Activated naive CD4-positive, alpha-beta T cell treated with anti-CD3 and anti-CD28 coated beads, Interleukin-2, amount 50 U/mL, for 24 hours (primary cell): ENCODE measurements around the gene GAGE10.

Experiments
- H3K27ac Mint-ChIP-seq: one replicate; pipeline ENCODE4 v1.8.0; 2021; ENCODE audit warnings: mild to moderate bottlenecking, mixed read lengths
- H3K27me3 Mint-ChIP-seq: one replicate; pipeline ENCODE4 v1.8.0; 2021; ENCODE audit warnings: mixed read lengths
- H3K36me3 Mint-ChIP-seq: one replicate; pipeline ENCODE4 v1.8.0; 2021; ENCODE audit warnings: mixed read lengths
- H3K4me1 Mint-ChIP-seq: one replicate; pipeline ENCODE4 v1.8.0; 2021; ENCODE audit warnings: mixed read lengths
- H3K4me3 Mint-ChIP-seq: one replicate; pipeline ENCODE4 v1.8.0; 2021; ENCODE audit warnings: mild to moderate bottlenecking, mixed read lengths
- H3K9me3 Mint-ChIP-seq: one replicate; pipeline ENCODE4 v1.8.0; 2021; ENCODE audit warnings: mixed read lengths

The GAGE10 gene

DNA sequence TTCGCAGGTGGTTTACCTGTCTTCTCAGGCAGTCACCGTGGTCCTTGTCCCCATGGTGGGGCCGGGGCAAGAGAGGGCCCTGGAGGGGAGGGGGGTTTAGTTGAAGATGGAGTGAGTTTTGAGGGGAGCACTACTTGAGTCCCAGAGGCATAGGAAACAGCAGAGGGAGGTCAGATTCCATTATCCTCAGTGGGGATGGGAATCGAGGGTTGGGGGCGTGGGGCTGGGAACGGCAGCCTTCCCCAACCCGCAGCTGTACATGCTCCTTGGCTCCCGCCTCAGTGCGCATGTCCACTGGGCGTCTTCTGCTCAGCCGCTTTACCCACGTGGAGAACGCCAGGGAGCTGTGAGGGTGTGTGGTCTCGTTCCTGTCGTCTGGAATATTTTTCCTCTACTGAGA, at the start of gene GAGE10:
GAGE10 (plus strand) TSS at position 301 of the 400 bp plus-strand sequence. CDS start 1,214 bp downstream, outside the sequence.
- Mint-ChIP-seq H3K4me3 (no peak within 1 kb of the TSS), H3K4me1 (peaks cover 1% of the 10 kb centered on the region), H3K27ac (no peak within 1 kb of the TSS), H3K36me3 (no peaks in the 10 kb centered on the region), H3K9me3 (no peaks in the 10 kb centered on the region), H3K27me3 (no peaks in the 10 kb centered on the region)

DNA sequence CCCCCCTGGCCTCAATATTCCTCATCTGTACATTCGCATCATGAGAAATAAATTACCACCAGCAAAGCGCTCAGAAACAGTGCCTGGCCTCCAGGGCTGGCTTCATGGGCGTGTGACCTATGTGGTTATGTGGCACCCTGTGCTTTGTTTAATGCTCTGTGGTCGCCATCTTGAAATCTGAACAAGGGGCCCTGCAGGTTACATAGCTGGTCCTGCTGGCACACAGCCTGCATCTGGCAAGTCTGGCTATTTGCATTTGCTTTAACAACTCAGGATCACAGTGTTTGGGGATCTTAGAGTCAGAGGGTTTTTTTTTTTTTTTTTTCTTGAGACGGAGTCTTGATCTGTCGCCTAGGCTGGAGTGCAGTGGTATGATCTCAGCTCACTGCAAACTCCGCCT, 48.8 kb upstream of the GAGE10 start:
- H3K27me3 Mint-ChIP-seq: no peaks in the 10 kb centered on the region
- peaks cover 5% of the 10 kb centered on the region for H3K36me3 Mint-ChIP-seq
- H3K4me1 Mint-ChIP-seq: peaks cover 18% of the 10 kb centered on the region
- no peak overlapping the region for H3K4me3 Mint-ChIP-seq
- no peak overlapping the region for H3K27ac Mint-ChIP-seq
- H3K9me3 Mint-ChIP-seq: no peaks in the 10 kb centered on the region

- Mint-ChIP-seq H3K36me3 (peaks cover 3% of the 10 kb centered on the region), H3K9me3 (no peaks in the 10 kb centered on the region), H3K4me3 (no peak overlapping the region), H3K27ac (peak overlapping the region; percentile 68), H3K4me1 (peaks cover 22% of the 10 kb centered on the region), H3K27me3 (no peaks in the 10 kb centered on the region)
Observed at GRCh38 chrX:49256268-49256995, 47.0 kb upstream of the GAGE10 start.

DNA sequence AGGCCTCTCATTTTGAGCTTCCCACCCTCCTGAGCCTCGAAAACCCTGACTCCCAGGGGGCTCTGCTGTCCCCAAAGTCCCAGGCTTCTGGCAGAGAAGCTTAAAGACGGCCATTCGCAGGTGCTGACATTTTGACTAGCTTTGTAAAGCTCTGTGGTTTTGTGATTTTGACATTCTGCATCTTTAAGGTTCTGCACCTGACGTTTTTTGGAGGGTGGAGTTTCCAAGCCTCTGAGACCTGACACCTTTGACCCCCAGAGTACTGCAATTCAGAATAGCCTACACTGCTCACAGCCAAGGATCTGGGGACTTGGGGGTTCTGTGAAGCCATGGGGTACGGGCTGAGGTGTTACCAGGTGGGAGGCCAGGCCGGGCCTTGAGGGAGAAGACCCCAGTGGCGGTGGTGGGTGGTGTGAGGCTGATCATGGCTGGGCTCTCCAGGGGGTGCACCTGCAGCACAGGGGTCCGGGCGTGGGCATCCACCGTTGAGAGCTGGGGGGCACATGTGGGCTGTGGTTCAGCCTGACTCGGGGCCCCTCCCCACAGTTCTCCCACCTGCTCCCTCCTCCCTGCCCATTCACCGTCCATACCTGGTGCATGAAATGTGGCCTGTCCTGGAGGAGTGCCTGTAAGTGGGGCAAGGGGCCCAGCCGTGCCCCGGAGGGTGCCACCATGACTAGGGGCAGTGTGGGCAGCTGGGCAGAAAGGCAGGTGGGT, 46.2 kb upstream of the GAGE10 start:
- no peak overlapping the region for H3K4me3 Mint-ChIP-seq
- H3K36me3 Mint-ChIP-seq: peaks cover 3% of the 10 kb centered on the region
- peaks cover 28% of the 10 kb centered on the region for H3K4me1 Mint-ChIP-seq
- H3K9me3 Mint-ChIP-seq: no peaks in the 10 kb centered on the region
- H3K27me3 Mint-ChIP-seq: no peaks in the 10 kb centered on the region
- no peak overlapping the region for H3K27ac Mint-ChIP-seq

DNA sequence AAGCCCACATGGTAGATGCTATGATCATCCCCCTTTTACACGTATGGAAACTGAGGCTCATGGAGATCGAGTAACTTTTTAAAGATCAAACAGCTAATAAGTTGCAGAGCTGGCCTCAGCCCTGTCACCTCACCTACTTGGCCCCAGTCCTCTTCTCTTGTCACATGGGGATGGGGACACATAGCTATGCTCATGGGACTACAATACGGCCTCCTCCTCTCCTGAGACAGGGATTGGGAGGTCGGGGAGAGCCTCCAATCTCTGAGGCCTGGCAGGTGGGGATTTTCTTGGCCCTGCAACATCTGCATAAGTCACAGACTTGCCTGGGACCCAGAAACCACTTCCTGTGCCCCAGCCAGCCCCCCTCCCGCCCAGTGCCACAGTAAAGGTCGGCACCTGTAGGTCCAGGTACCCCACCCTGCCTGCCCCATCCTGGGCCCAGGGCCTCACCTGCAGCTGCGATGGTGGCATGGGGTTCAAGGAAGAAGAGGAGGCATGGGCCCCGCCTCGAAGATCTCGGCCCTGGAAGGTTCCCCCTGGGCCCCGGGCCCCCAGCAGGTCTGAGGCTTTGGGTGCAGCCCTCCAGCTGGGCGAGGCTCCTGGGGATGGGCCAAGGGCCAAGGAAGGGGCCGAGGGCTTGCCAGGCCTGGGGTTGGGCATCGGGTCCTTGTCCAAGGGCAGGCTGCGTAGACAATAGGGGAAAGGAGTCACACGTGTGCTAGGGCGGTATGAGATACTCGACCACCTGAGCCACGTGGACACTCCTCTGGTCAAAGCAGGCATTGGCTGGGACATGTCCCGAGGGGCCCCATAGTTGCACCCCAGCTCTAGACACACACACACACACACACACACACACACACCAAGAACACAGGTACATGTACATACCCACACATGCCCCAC, 45.3 kb upstream of the GAGE10 start:
- H3K4me1 Mint-ChIP-seq: peaks cover 36% of the 10 kb centered on the region
- H3K27me3 Mint-ChIP-seq: no peaks in the 10 kb centered on the region
- peak overlapping the region; percentile 77 for H3K27ac Mint-ChIP-seq
- no peaks in the 10 kb centered on the region for H3K36me3 Mint-ChIP-seq
- H3K4me3 Mint-ChIP-seq: no peak overlapping the region
- no peaks in the 10 kb centered on the region for H3K9me3 Mint-ChIP-seq

- no peaks in the 10 kb centered on the region for H3K9me3 Mint-ChIP-seq
- no peak overlapping the region for H3K4me3 Mint-ChIP-seq
- H3K4me1 Mint-ChIP-seq: peaks cover 36% of the 10 kb centered on the region
- no peaks in the 10 kb centered on the region for H3K36me3 Mint-ChIP-seq
- H3K27ac Mint-ChIP-seq: peak overlapping the region; percentile 59
- H3K27me3 Mint-ChIP-seq: no peaks in the 10 kb centered on the region
Observed at GRCh38 chrX:49258749-49259124, 44.7 kb upstream of the GAGE10 start.

- Mint-ChIP-seq H3K9me3 (no peaks in the 10 kb centered on the region), H3K27ac (peak overlapping the region; percentile 30), H3K4me3 (no peak overlapping the region), H3K27me3 (no peaks in the 10 kb centered on the region), H3K4me1 (peaks cover 46% of the 10 kb centered on the region), H3K36me3 (no peaks in the 10 kb centered on the region)
Observed at GRCh38 chrX:49260221-49260985, 43.0 kb upstream of the GAGE10 start.

DNA sequence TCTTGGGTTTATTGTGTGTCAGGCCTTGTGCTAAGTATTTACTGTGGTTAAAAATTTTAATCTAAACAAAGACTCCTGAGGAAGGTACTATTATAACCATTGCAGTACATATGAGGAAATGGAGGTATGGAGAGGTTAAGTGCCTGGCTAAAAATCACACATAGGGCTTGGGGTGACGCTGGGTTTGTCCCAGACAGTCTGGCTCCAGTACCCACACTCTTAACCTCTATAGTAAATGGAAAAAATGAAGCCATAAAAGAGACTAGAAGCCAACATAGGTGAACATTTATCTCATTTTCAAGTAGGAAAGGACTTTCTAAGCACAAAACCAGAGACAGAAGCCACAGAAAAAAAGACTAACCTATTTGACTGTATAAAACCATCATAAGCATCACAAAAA, 40.8 kb upstream of the GAGE10 start:
- peak overlapping the region; percentile 66 for H3K27ac Mint-ChIP-seq
- H3K4me1 Mint-ChIP-seq: peaks cover 48% of the 10 kb centered on the region
- no peak overlapping the region for H3K4me3 Mint-ChIP-seq
- H3K9me3 Mint-ChIP-seq: no peaks in the 10 kb centered on the region
- no peaks in the 10 kb centered on the region for H3K27me3 Mint-ChIP-seq
- H3K36me3 Mint-ChIP-seq: no peaks in the 10 kb centered on the region

DNA sequence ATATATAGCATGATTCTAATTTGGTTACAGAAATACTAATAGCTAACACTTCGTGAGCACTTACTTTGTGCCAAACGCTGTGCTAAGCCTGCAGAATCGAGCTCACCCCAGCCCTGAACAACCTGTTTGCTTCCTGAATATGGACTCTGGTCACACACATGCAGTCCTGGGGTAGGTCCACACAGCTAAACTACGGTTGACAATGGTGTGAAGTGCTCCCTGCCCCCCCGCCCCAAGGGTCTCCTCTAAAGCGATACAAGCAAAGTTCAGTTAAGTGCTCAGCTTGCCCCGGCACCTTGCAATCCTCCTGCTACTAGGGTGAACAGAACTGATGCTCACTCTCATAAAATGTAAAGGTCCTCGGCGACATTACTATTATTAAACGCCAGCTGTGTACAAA, 39.8 kb upstream of the GAGE10 start:
- H3K9me3 Mint-ChIP-seq: no peaks in the 10 kb centered on the region
- peaks cover 49% of the 10 kb centered on the region for H3K4me1 Mint-ChIP-seq
- H3K27ac Mint-ChIP-seq: peak overlapping the region; percentile 87
- H3K36me3 Mint-ChIP-seq: no peaks in the 10 kb centered on the region
- H3K4me3 Mint-ChIP-seq: no peak overlapping the region
- no peaks in the 10 kb centered on the region for H3K27me3 Mint-ChIP-seq

GRCh38 chrX:49264460-49264859, 39.0 kb upstream of the GAGE10 start, which contains the start of gene FOXP3:
TSS of gene FOXP3 (minus strand) at chrX:49264710. CDS start at chrX:49258505, 6,205 bp downstream.
- H3K4me1 Mint-ChIP-seq: peaks cover 45% of the 10 kb centered on the region
- H3K9me3 Mint-ChIP-seq: no peaks in the 10 kb centered on the region
- peak within 1 kb of the TSS; percentile 64 for H3K4me3 Mint-ChIP-seq
- H3K36me3 Mint-ChIP-seq: no peaks in the 10 kb centered on the region
- peak within 1 kb of the TSS; percentile 87 for H3K27ac Mint-ChIP-seq
- no peaks in the 10 kb centered on the region for H3K27me3 Mint-ChIP-seq

GRCh38 chrX:49266523-49267445, 36.7 kb upstream of the GAGE10 start:
- Mint-ChIP-seq H3K36me3 (no peaks in the 10 kb centered on the region), H3K27me3 (no peaks in the 10 kb centered on the region), H3K4me1 (peaks cover 48% of the 10 kb centered on the region), H3K27ac (peak overlapping the region; percentile 41), H3K9me3 (no peaks in the 10 kb centered on the region), H3K4me3 (peak overlapping the region; percentile 58)

GRCh38 chrX:49268702-49269009, 34.8 kb upstream of the GAGE10 start:
- Mint-ChIP-seq H3K4me3 (peak overlapping the region; percentile 97), H3K27ac (peak overlapping the region; percentile 100), H3K9me3 (no peaks in the 10 kb centered on the region), H3K27me3 (no peaks in the 10 kb centered on the region), H3K36me3 (no peaks in the 10 kb centered on the region), H3K4me1 (peaks cover 49% of the 10 kb centered on the region)

DNA sequence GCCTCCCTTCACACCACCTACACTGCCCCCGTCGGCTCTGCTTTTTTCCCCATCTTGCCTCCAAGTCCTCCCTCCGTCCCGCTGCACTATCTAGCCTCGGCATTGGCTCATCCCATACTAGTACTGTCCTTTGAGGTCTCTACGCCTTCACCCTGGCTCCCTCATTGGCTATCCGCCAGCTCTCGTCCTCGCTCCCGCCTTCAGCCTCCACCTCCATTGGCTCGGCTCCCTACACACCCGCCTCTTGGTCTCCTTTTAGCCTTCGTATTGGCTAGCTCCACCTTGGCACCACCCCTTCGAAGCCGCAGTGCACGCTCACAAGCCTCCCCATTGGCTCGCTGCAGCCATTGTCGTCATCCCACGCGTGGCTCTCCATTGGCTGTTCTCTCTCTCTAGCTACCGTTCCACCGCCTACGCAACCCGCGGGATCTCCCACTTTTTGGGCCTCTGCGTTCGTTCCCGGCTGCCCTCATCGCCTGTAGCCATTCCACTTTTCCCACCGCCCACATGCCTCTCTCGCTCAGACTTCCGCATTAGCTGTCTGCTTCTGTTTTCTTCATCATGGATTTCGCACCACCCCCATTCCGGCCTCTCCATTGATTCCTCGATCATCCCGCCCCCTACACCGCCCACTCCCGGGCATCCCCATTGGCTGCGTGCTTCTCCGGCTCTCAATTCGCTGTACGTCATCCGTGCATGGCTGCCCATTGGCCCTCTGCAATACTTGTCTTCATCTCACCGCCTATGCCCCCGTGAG, 34.3 kb upstream of the GAGE10 start:
- no peaks in the 10 kb centered on the region for H3K27me3 Mint-ChIP-seq
- H3K4me1 Mint-ChIP-seq: peaks cover 50% of the 10 kb centered on the region
- peak overlapping the region; percentile 97 for H3K4me3 Mint-ChIP-seq
- no peaks in the 10 kb centered on the region for H3K36me3 Mint-ChIP-seq
- peak overlapping the region; percentile 100 for H3K27ac Mint-ChIP-seq
- no peaks in the 10 kb centered on the region for H3K9me3 Mint-ChIP-seq
